GM12878 (cell line): ENCODE data around the gene RNF31. TPM values are rescaled to one million over a fixed set of nuclear protein-coding genes. Genes with fewer than 3 reads are reported as not detected.
A peak's percentile ranks its signal among the peaks of the same experiment; 100 is the strongest.

Source experiments
- ATF7 ChIP-seq: fragments of 450-650 bp; IDR thresholded peaks from 2 replicates; pipeline ENCODE4 v1.6.1; 2016; ENCODE audit warnings: low read depth, mild to moderate bottlenecking
- BACH1 ChIP-seq: fragments of 450-650 bp; IDR thresholded peaks from 2 replicates; pipeline ENCODE4 v1.6.1; 2017; ENCODE audit warnings: mild to moderate bottlenecking, borderline replicate concordance
- BMI1 ChIP-seq: fragments of 450-650 bp; IDR thresholded peaks from 2 replicates; pipeline ENCODE4 v1.6.1; 2016; ENCODE audit warnings: mild to moderate bottlenecking, moderate library complexity, borderline replicate concordance
- FOXK2 ChIP-seq: fragments of 450-650 bp; IDR thresholded peaks from 2 replicates; pipeline ENCODE4 v1.6.1; 2017; ENCODE audit warnings: mild to moderate bottlenecking, moderate library complexity
- FOXM1 ChIP-seq: IDR thresholded peaks from 2 replicates; pipeline ENCODE4 v1.6.1; 2012; ENCODE audit warnings: low read depth, mild to moderate bottlenecking, inconsistent platforms, low read length, moderate library complexity
- LARP7 ChIP-seq: fragments of 450-650 bp; IDR thresholded peaks from 2 replicates; pipeline ENCODE4 v1.6.1; 2017; ENCODE audit warnings: mild to moderate bottlenecking
- NFXL1 ChIP-seq: fragments of 450-650 bp; IDR thresholded peaks from 2 replicates; pipeline ENCODE4 v1.6.1; 2017; ENCODE audit warnings: antibody characterized with exemption, mild to moderate bottlenecking, borderline replicate concordance
- PAX5 ChIP-seq: IDR thresholded peaks from 2 replicates; pipeline ENCODE4 v1.6.1; 2011; ENCODE audit warnings: low read depth, low read length, borderline replicate concordance
- RAD21 ChIP-seq: IDR thresholded peaks from 2 replicates; pipeline ENCODE4 v1.6.1; 2011; ENCODE audit warnings: mild to moderate bottlenecking, low read depth, low read length, moderate library complexity; ENCODE audit not compliant: insufficient read depth
- RELA ChIP-seq: fragments of 450-650 bp; IDR thresholded peaks from 2 replicates; pipeline ENCODE4 v1.8.0; 2014; ENCODE audit warnings: borderline replicate concordance; ENCODE audit not compliant: partially characterized antibody
- SP1 ChIP-seq: IDR thresholded peaks from one replicate; pipeline ENCODE4 v1.6.1; 2011; ENCODE audit warnings: low read depth, low read length
- TBL1XR1 ChIP-seq: IDR thresholded peaks from 2 replicates; pipeline ENCODE4 v1.6.1; 2012; ENCODE audit warnings: low read depth, low read length, improper control_type of control experiment
- TCF7 ChIP-seq: IDR thresholded peaks from 2 replicates; pipeline ENCODE4 v1.6.1; 2014; ENCODE audit warnings: antibody characterized with exemption, borderline replicate concordance
- ZSCAN29 ChIP-seq: fragments of 450-650 bp; IDR thresholded peaks from 2 replicates; pipeline ENCODE4 v1.6.1; 2017; ENCODE audit warnings: mild to moderate bottlenecking, moderate library complexity
- polyA plus RNA-seq, 11 experiments: library from polyadenylated mRNA; depleted of rRNA in 4 of 11; unstranded in 6 of 11; stranded (reverse) in 5 of 11; fragments of >200 nt; fragmentation: Nextera tagmentation in 4 of 11; fragmentation: Illumina TruSeq in 1 of 11; extraction: Ambion mirVana in 4 of 11; extraction: Trizol in 1 of 11; gene quantifications; 1 replicate in 1 of 11; 2 replicates in 10 of 11; pipeline versions ENCODE4 v1.2.1 to v1.2.3, GENCODE V29; 2011 to 2016; ENCODE audit warnings: inconsistent platforms in 2 of 11, missing spikeins in 2 of 11, low read depth in 1 of 11
- total RNA-seq, 4 experiments: library from RNA; depleted of rRNA in 3 of 4; stranded (reverse); fragments of >200 nt in 3 of 4; fragmentation: Illumina TruSeq in 1 of 4; extraction: Trizol in 1 of 4; gene quantifications; 2 replicates each; pipeline versions ENCODE4 v1.2.1 to v1.2.3, GENCODE V29; 2013 to 2021
- TF ChIP-seq, protein P1 (sequence below), 3 experiments: IDR thresholded peaks in 2 of 3; conservative IDR thresholded peaks in 1 of 3; 2 replicates each; pipeline ENCODE4 v1.5.1; 2011; ENCODE audit warnings: low read depth in 3 of 3, low read length in 3 of 3, mild to moderate bottlenecking in 3 of 3, control low read depth in 2 of 3, moderate library complexity in 2 of 3, inconsistent platforms in 1 of 3, mixed read lengths in 1 of 3; ENCODE audit not compliant: control insufficient read depth in 2 of 3, insufficient read depth in 1 of 3; ENCODE audit errors: extremely low read depth in 1 of 3
- TF ChIP-seq, protein P2 (sequence below): fragments of 450-650 bp; IDR thresholded peaks from 2 replicates; pipeline ENCODE4 v1.6.1; 2017; ENCODE audit warnings: low read depth, mild to moderate bottlenecking, moderate library complexity
- TF ChIP-seq, protein P3 (sequence below): fragments of 150-350 bp; IDR thresholded peaks from 2 replicates; pipeline ENCODE4 v1.6.1; 2016; ENCODE audit warnings: low read depth, low read length
- TF ChIP-seq, protein P4 (sequence below): fragments of 450-650 bp; IDR thresholded peaks from 2 replicates; pipeline ENCODE4 v1.6.1; 2014; ENCODE audit warnings: mild to moderate bottlenecking

RNF31 gene
- total and polyA plus RNA-seq, 10 of the 15 experiments (the other 5 are each of a cell fraction or from before 2014, with no cell fraction given), result 8.5 to 92.7 (median 52.0) TPM

DNA sequence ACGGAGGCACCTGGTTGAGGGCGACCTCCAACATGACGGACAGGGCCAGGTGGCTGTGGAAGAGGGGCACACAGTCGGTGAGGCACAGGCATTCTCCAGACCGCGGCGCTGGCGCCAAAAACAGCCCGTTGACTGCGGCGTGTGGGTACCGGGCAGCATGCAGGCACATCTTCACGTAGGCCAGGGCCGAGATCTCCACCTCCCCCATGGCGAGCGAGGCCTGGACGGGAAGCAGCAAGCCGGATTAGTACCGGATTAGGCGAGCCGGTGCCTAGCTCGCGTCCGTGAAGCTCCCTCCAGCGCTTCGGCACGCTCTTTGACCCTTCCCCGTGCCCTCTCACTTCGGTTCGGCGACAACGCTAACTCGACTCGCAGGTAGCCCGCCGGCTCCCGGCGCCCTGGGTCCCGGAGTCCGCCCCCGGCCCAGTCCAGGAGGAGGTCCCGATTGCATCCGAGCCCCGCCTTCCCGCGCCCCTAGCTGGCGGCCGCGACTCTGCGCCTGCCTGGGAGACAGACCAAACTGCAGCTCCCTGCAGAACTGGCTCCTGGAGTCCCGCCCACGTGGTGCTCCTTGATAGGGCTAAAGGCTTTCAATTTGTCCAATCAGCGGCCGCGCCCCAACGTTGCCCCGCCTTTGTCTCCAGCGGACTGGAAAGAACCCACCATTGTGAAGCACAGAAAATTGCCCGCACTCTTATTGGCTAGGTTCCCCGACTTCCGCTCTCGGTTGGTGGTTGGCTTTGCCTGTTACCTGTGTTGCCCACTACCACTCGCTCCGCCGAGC is 6.0 kb upstream of the RNF31 start, which contains the start of gene EMC9 (continued):
- TF ChIP-seq, protein P1, sequence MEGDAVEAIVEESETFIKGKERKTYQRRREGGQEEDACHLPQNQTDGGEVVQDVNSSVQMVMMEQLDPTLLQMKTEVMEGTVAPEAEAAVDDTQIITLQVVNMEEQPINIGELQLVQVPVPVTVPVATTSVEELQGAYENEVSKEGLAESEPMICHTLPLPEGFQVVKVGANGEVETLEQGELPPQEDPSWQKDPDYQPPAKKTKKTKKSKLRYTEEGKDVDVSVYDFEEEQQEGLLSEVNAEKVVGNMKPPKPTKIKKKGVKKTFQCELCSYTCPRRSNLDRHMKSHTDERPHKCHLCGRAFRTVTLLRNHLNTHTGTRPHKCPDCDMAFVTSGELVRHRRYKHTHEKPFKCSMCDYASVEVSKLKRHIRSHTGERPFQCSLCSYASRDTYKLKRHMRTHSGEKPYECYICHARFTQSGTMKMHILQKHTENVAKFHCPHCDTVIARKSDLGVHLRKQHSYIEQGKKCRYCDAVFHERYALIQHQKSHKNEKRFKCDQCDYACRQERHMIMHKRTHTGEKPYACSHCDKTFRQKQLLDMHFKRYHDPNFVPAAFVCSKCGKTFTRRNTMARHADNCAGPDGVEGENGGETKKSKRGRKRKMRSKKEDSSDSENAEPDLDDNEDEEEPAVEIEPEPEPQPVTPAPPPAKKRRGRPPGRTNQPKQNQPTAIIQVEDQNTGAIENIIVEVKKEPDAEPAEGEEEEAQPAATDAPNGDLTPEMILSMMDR (IDR thresholded peaks at IDR 0.05 in 2 of 3, conservative IDR thresholded peaks at IDR 0.05 in 1 of 3; ENCODE audit: control insufficient read depth in 2 of 3, extremely low read depth in 1 of 3, insufficient read depth in 1 of 3, low read depth in 3 of 3, low read length in 3 of 3), result peak in 2 of 3 experiments; percentile 27 to 35; a peak in 4 of 6 replicates
- TF ChIP-seq LARP7 (peak; percentile 88), TCF7 (no peak; the same call in 1 of the 2 replicates), ZSCAN29 (no peak), NFXL1 (no peak), RELA (no peak), PAX5 (peak; percentile 87; the same call in 1 of the 2 replicates), ATF7 (no peak), FOXK2 (peak; percentile 52; the same call in 1 of the 2 replicates), FOXM1 (no peak; the same call in 1 of the 2 replicates), BACH1 (peak; percentile 20; the same call in 1 of the 2 replicates), SP1 (peak; percentile 94), TBL1XR1 (no peak), RAD21 (no peak), BMI1 (no peak)
- TF ChIP-seq, protein P2, sequence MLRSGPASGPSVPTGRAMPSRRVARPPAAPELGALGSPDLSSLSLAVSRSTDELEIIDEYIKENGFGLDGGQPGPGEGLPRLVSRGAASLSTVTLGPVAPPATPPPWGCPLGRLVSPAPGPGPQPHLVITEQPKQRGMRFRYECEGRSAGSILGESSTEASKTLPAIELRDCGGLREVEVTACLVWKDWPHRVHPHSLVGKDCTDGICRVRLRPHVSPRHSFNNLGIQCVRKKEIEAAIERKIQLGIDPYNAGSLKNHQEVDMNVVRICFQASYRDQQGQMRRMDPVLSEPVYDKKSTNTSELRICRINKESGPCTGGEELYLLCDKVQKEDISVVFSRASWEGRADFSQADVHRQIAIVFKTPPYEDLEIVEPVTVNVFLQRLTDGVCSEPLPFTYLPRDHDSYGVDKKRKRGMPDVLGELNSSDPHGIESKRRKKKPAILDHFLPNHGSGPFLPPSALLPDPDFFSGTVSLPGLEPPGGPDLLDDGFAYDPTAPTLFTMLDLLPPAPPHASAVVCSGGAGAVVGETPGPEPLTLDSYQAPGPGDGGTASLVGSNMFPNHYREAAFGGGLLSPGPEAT, result peak; percentile 98
- TF ChIP-seq, protein P3, sequence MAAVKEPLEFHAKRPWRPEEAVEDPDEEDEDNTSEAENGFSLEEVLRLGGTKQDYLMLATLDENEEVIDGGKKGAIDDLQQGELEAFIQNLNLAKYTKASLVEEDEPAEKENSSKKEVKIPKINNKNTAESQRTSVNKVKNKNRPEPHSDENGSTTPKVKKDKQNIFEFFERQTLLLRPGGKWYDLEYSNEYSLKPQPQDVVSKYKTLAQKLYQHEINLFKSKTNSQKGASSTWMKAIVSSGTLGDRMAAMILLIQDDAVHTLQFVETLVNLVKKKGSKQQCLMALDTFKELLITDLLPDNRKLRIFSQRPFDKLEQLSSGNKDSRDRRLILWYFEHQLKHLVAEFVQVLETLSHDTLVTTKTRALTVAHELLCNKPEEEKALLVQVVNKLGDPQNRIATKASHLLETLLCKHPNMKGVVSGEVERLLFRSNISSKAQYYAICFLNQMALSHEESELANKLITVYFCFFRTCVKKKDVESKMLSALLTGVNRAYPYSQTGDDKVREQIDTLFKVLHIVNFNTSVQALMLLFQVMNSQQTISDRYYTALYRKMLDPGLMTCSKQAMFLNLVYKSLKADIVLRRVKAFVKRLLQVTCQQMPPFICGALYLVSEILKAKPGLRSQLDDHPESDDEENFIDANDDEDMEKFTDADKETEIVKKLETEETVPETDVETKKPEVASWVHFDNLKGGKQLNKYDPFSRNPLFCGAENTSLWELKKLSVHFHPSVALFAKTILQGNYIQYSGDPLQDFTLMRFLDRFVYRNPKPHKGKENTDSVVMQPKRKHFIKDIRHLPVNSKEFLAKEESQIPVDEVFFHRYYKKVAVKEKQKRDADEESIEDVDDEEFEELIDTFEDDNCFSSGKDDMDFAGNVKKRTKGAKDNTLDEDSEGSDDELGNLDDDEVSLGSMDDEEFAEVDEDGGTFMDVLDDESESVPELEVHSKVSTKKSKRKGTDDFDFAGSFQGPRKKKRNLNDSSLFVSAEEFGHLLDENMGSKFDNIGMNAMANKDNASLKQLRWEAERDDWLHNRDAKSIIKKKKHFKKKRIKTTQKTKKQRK, result peak; percentile 67
- TF ChIP-seq, protein P4, sequence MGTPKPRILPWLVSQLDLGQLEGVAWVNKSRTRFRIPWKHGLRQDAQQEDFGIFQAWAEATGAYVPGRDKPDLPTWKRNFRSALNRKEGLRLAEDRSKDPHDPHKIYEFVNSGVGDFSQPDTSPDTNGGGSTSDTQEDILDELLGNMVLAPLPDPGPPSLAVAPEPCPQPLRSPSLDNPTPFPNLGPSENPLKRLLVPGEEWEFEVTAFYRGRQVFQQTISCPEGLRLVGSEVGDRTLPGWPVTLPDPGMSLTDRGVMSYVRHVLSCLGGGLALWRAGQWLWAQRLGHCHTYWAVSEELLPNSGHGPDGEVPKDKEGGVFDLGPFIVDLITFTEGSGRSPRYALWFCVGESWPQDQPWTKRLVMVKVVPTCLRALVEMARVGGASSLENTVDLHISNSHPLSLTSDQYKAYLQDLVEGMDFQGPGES, result peak; percentile 81
